H1 (cell line): ENCODE results near the gene MT1G. TPM values are rescaled to one million over a fixed set of nuclear protein-coding genes. Genes with fewer than 3 reads are reported as not detected.

Source experiments
- EGR1 ChIP-seq: IDR thresholded peaks from 2 replicates; pipeline ENCODE4 v1.6.1; 2011; ENCODE audit warnings: low read depth, low read length, borderline replicate concordance
- EZH2 ChIP-seq: fragments of 200-600 bp; sonication (generic); IDR thresholded peaks from 2 replicates; pipeline ENCODE4 v1.7.1; 2012; ENCODE audit warnings: low read depth, mild to moderate bottlenecking, moderate library complexity, low read length, inconsistent platforms; ENCODE audit not compliant: severe bottlenecking
- FOSL1 ChIP-seq: IDR thresholded peaks from 2 replicates; pipeline ENCODE4 v1.6.1; 2011; ENCODE audit warnings: mild to moderate bottlenecking, low read depth, low read length, moderate library complexity; ENCODE audit not compliant: insufficient read depth
- HDAC2 ChIP-seq, 2 experiments: fragments of 300-600 bp in 1 of 2; sonication (generic) in 1 of 2; IDR thresholded peaks; 2 replicates each; pipeline ENCODE4 v1.6.1; 2011 to 2012; ENCODE audit warnings: low read depth in 2 of 2, low read length in 2 of 2, mild to moderate bottlenecking in 2 of 2, moderate library complexity in 2 of 2, borderline replicate concordance in 1 of 2, inconsistent platforms in 1 of 2
- HDAC6 ChIP-seq: IDR thresholded peaks from one replicate; pipeline ENCODE4 v1.7.1; 2012; ENCODE audit warnings: low read depth, mild to moderate bottlenecking, inconsistent platforms, low read length, moderate library complexity
- PHF8 ChIP-seq: fragments of 200-600 bp; sonication (generic); conservative IDR thresholded peaks from 2 replicates; pipeline ENCODE4 v1.7.1; 2012; ENCODE audit warnings: low read depth, mild to moderate bottlenecking, inconsistent platforms, low read length, moderate library complexity
- POU5F1 ChIP-seq: IDR thresholded peaks from 2 replicates; pipeline ENCODE4 v1.6.1; 2011; ENCODE audit warnings: low read depth, mild to moderate bottlenecking, low read length, moderate library complexity
- polyA plus RNA-seq, 7 experiments: library from polyadenylated mRNA; depleted of rRNA in 3 of 7; stranded (reverse) in 5 of 7; unstranded in 2 of 7; fragments of >200 nt in 5 of 7; fragments of 200-250 nt in 2 of 7; gene quantifications; 1 replicate in 5 of 7; 2 replicates in 1 of 7; 4 replicates in 1 of 7; pipeline versions ENCODE4 v1.2.1 to v1.2.3, GENCODE V29; 2011 to 2013; ENCODE audit warnings: missing spikeins in 2 of 7, mixed read lengths in 2 of 7
- total RNA-seq: library from RNA; stranded (reverse); fragmentation: NEBNext Ultra II Directional; extraction: Animal tissue kit (Norgen Biotek cat#: 25700); gene quantifications from 2 replicates; pipeline ENCODE4 v1.2.1, GENCODE V29; 2021
- TF ChIP-seq, protein P1 (sequence below): IDR thresholded peaks from 2 replicates; pipeline ENCODE4 v1.6.1; 2012; ENCODE audit warnings: inconsistent platforms

MT1G gene
- total and polyA plus RNA-seq, 2 of the 8 experiments (the other 6 are each of a cell fraction or from before 2014, with no cell fraction given): 17.7 to 515 TPM

DNA sequence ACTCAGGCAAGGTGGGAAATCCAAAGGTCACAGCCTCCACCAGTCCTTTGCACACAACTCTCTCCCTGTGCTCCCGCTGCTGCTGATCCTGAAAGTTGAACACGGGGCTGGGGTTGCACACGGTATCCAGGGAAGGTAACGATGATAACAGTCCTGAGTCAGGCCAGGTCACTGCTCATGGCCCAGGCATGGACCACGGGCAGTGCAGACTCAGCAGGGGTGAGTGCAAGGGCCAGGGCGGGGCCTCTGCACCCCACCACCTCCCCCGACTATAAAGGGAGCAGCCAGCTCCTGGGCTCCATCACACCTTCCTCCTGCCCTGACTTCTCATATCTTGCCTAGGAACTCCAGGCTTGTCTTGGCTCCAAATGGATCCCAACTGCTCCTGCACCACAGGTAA, 16.3 kb downstream of the MT1G start, which contains the start of gene MT1B (continued):
- no peak for TF ChIP-seq HDAC6
- no peak for TF ChIP-seq PHF8
- no peak for TF ChIP-seq HDAC2 (IDR thresholded peaks at IDR 0.05; ENCODE audit: borderline replicate concordance in 1 of 2, low read depth in 2 of 2, low read length in 2 of 2)
- TF ChIP-seq EZH2: no peak
- TF ChIP-seq POU5F1: no peak
- TF ChIP-seq, protein P1, sequence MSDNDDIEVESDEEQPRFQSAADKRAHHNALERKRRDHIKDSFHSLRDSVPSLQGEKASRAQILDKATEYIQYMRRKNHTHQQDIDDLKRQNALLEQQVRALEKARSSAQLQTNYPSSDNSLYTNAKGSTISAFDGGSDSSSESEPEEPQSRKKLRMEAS: no peak
- no peak for TF ChIP-seq FOSL1
- no peak for TF ChIP-seq EGR1
